Measurements from ENCODE around the gene EEF1AKMT1.

EEF1AKMT1 gene

GRCh38 chr13:20702915-20703779 is 70.6 kb downstream of the EEF1AKMT1 start, which contains the start of gene IL17D:
TSS of gene IL17D (plus strand) at chr13:20703699. CDS start at chr13:20704002, 303 bp downstream.
- TF ChIP-seq, protein P1, sequence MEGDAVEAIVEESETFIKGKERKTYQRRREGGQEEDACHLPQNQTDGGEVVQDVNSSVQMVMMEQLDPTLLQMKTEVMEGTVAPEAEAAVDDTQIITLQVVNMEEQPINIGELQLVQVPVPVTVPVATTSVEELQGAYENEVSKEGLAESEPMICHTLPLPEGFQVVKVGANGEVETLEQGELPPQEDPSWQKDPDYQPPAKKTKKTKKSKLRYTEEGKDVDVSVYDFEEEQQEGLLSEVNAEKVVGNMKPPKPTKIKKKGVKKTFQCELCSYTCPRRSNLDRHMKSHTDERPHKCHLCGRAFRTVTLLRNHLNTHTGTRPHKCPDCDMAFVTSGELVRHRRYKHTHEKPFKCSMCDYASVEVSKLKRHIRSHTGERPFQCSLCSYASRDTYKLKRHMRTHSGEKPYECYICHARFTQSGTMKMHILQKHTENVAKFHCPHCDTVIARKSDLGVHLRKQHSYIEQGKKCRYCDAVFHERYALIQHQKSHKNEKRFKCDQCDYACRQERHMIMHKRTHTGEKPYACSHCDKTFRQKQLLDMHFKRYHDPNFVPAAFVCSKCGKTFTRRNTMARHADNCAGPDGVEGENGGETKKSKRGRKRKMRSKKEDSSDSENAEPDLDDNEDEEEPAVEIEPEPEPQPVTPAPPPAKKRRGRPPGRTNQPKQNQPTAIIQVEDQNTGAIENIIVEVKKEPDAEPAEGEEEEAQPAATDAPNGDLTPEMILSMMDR (conservative IDR thresholded peaks at IDR 0.05): no peak
- H3K27ac ChIP-seq: peak within 1 kb of the TSS; percentile 82

GRCh38 chr13:20702530-20702914 is 71.2 kb downstream of the EEF1AKMT1 start:
- H3K27ac ChIP-seq: peak overlapping the region; percentile 82
- TF ChIP-seq, protein P1 (conservative IDR thresholded peaks at IDR 0.05): no peak

DNA sequence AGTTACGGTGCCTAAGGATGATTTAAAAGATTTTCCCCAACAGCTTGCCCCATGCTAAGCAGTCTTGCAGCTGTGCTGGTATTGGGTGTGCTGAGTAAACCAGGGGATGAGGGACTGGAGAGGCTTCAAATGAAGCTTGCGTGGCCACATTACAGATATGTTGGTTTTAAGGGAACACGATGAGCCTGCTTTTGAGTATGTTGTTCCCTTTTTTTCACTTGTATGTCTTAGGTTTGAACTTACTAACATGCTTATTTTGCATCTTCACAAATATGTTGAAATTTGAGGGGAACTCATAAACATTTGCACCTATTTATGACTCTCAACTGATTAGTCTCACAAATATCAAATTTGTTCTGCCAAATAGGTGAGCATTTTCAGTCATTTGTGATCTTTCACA is 72.3 kb downstream of the EEF1AKMT1 start:
- no peak overlapping the region for H3K27ac ChIP-seq
- TF ChIP-seq, protein P1 (conservative IDR thresholded peaks at IDR 0.05): no peak

DNA sequence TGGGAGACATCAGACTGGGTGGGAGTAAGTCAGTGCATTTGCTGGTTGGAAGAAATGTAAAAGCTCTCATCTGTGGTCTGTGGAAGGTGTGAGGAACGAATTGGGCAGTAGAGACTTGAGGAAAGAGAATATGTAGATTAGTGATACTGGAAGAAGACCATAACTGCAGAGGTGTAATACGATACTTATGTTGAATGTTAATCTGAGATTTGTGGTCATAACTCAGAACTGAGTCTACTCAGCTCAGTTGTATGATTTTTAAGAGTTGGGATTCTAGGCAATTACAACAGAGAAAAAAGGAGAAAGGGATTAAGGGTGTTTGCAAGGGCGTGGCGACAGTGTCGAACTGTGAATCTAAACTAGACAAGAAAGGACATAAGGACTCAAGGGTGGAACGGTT is 73.5 kb downstream of the EEF1AKMT1 start:
- TF ChIP-seq, protein P1 (conservative IDR thresholded peaks at IDR 0.05): no peak
- H3K27ac ChIP-seq: no peak overlapping the region

- TF ChIP-seq, protein P1 (conservative IDR thresholded peaks at IDR 0.05): no peak
- no peak overlapping the region for H3K27ac ChIP-seq
Observed at GRCh38 chr13:20699715-20700114, 74.0 kb downstream of the EEF1AKMT1 start.

GRCh38 chr13:20696073-20696472 is 77.7 kb downstream of the EEF1AKMT1 start:
- TF ChIP-seq, protein P1 (conservative IDR thresholded peaks at IDR 0.05): no peak
- peak overlapping the region; percentile 60 for H3K27ac ChIP-seq

GRCh38 chr13:20691616-20692015 is 82.1 kb downstream of the EEF1AKMT1 start:
- H3K27ac ChIP-seq: no peak overlapping the region
- TF ChIP-seq, protein P1 (conservative IDR thresholded peaks at IDR 0.05): no peak
